Transverse colon (tissue), 4 donors: ENCODE data around the gene TECPR1. TPM values are rescaled to one million over a fixed set of nuclear protein-coding genes. Genes with fewer than 3 reads are reported as not detected.

ENCODE experiments used
- DNase-seq: peaks from one replicate; pipeline ENCODE4 v3.0.0-alpha.2; 2019
- H3K27ac ChIP-seq, 4 donors: fragments of 200-600 bp; sonication (generic); 2 replicates each; pipeline ENCODE4 v1.5.1; 2016 to 2018; ENCODE audit warnings: inconsistent platforms in 4 of 4
- H3K27me3 ChIP-seq: fragments of 200-600 bp; sonication (generic); 2 replicates; pipeline ENCODE4 v1.5.1; 2017; ENCODE audit warnings: inconsistent platforms
- H3K36me3 ChIP-seq, 4 donors: fragments of 200-600 bp; sonication (generic); 2 replicates each; pipeline ENCODE4 v1.5.1; 2017 to 2019; ENCODE audit warnings: inconsistent platforms in 4 of 4
- H3K4me1 ChIP-seq, 4 donors: fragments of 200-600 bp; sonication (generic); 2 replicates each; pipeline ENCODE4 v1.5.1; 2017 to 2020; ENCODE audit warnings: inconsistent platforms in 4 of 4
- H3K4me3 ChIP-seq, 4 donors: fragments of 200-600 bp; sonication (generic); 1 replicate in 1 of 4; 2 replicates in 3 of 4; pipeline versions ENCODE4 v1.5.1 to v1.6.1; 2017 to 2019; ENCODE audit warnings: inconsistent platforms in 4 of 4
- H3K9me3 ChIP-seq, 2 donors: fragments of 200-600 bp; sonication (generic); 2 replicates each; pipeline ENCODE4 v1.5.1; 2017 to 2019; ENCODE audit warnings: inconsistent platforms in 2 of 2
- CTCF ChIP-seq, 5 experiments: fragments of 200-600 bp in 3 of 5; fragments of 450-650 bp in 2 of 5; sonication (generic) in 3 of 5; IDR thresholded peaks; 1 replicate in 2 of 5; 2 replicates in 3 of 5; pipeline ENCODE4 v1.5.1; 2016 to 2017; ENCODE audit warnings: antibody characterized with exemption in 5 of 5, inconsistent platforms in 3 of 5, mild to moderate bottlenecking in 2 of 5, moderate library complexity in 1 of 5
- EP300 ChIP-seq: sonication (generic); formaldehyde crosslinking; IDR thresholded peaks from one replicate; pipeline ENCODE4 v1.6.1; 2017; ENCODE audit warnings: antibody characterized with exemption, low read depth
- POLR2A ChIP-seq: fragments of 450-650 bp; IDR thresholded peaks from one replicate; pipeline ENCODE4 v1.6.1; 2016; ENCODE audit warnings: antibody characterized with exemption, mild to moderate bottlenecking, moderate library complexity
- POLR2AphosphoS5 ChIP-seq, 3 donors: sonication (generic); formaldehyde crosslinking; IDR thresholded peaks; one replicate each; pipeline ENCODE4 v1.6.1; 2016; ENCODE audit warnings: antibody characterized with exemption in 3 of 3
- WGBS, 2 donors: methylation state at CpG; one replicate each; pipeline ENCODE4 v1.1.5; 2018; ENCODE audit warnings: low coverage in 1 of 2; 5-methylcytosine and 5-hydroxymethylcytosine counted together
- in situ Hi-C, 4 donors: fragments of 200-750 bp; cut with MboI; loops; one replicate each; pipeline versions ENCODE4 v1.15.0 to v1.15.1; 2017; ENCODE audit warnings: low sequenced_read_pairs in 3 of 4, low pct_ligation_motif_present in 1 of 4, low pct_unique_long_range_greater_than_20kb in 1 of 4
- intact Hi-C: fragments of 100-400 bp; cut with DNase I; formaldehyde crosslinking; loops from one replicate; pipeline ENCODE4 v1.15.1; 2023; ENCODE audit warnings: low total_unique reads
- total RNA-seq, 4 donors: library from RNA; depleted of rRNA; stranded (reverse); fragments of >200 nt; gene quantifications; one replicate each; pipeline ENCODE4 v1.1.0, GENCODE V29; 2016

TECPR1 gene
- total RNA-seq, 4 donors from 2014 or later: 23.1 to 43.0 (median 28.8) TPM

GRCh38 chr7:98251231-98251600, 816 bp downstream of the TECPR1 start:
- Histone ChIP-seq H3K27me3 (no peaks in the 10 kb centered on the region), H3K9me3 (no peaks in the 10 kb centered on the region), H3K27ac (peak overlapping the region; percentile 82 to 95 (median 93)), H3K36me3 (no peaks in the 10 kb centered on the region), H3K4me1 (peaks cover 6 to 40% (median 25%) of the 10 kb centered on the region in 4 donors), H3K4me3 (peak overlapping the region; percentile 65 to 97 (median 70))
- TF ChIP-seq CTCF (IDR thresholded peaks at IDR 0.05) (no peak), EP300 (no peak), POLR2AphosphoS5 (IDR thresholded peaks at IDR 0.05) (no peak), POLR2A (no peak)
- intact Hi-C loops: no loop called here
- WGBS, 2 donors: 10 to 23% methylated on average over 2 to 9 of the region's 9 CpGs
- DNase-seq: no peak
- in situ Hi-C loops: no loop called here

GRCh38 chr7:98250789-98251188, 1.2 kb downstream of the TECPR1 start:
- H3K4me3 ChIP-seq: peak overlapping the region in 3 of 4 donors; percentile 65 to 76 (median 65)
- TF ChIP-seq POLR2AphosphoS5 (IDR thresholded peaks at IDR 0.05) (no peak), EP300 (no peak), CTCF (IDR thresholded peaks at IDR 0.05) (no peak), POLR2A (no peak)
- WGBS, 2 donors: 42% methylated on average over 3 of the region's 3 CpGs; no CpG with 5 or more reads in 1 of the 2 donors
- peak overlapping the region; percentile 82 to 95 (median 93) for H3K27ac ChIP-seq
- no peaks in the 10 kb centered on the region for H3K9me3 ChIP-seq
- peaks cover 6 to 40% (median 25%) of the 10 kb centered on the region in 4 donors for H3K4me1 ChIP-seq
- peak; percentile 25 for DNase-seq
- intact Hi-C loops: no loop called here
- H3K27me3 ChIP-seq: no peaks in the 10 kb centered on the region
- H3K36me3 ChIP-seq: no peaks in the 10 kb centered on the region
- in situ Hi-C loops: no loop called here

- Histone ChIP-seq H3K9me3 (no peaks in the 10 kb centered on the region), H3K36me3 (no peaks in the 10 kb centered on the region), H3K4me1 (peaks cover 6 to 40% (median 25%) of the 10 kb centered on the region in 4 donors), H3K27me3 (no peaks in the 10 kb centered on the region), H3K27ac (peak overlapping the region in 3 of 4 donors; percentile 20 to 44 (median 22)), H3K4me3 (no peak overlapping the region)
- WGBS, 2 donors: 81 to 82% methylated on average over 4 to 5 of the region's 6 CpGs
- no peak for DNase-seq
- in situ Hi-C loops (no loop called here), intact Hi-C loops (no loop called here)
- TF ChIP-seq POLR2A: no peak
- no peak for TF ChIP-seq CTCF (IDR thresholded peaks at IDR 0.05)
- no peak for TF ChIP-seq POLR2AphosphoS5 (IDR thresholded peaks at IDR 0.05)
- no peak for TF ChIP-seq EP300
Measured at GRCh38 chr7:98249106-98249505, 2.9 kb downstream of the TECPR1 start.

GRCh38 chr7:98248156-98248555, 3.9 kb downstream of the TECPR1 start:
- no peaks in the 10 kb centered on the region for H3K9me3 ChIP-seq
- H3K27me3 ChIP-seq: no peaks in the 10 kb centered on the region
- peaks cover 5 to 36% (median 21%) of the 10 kb centered on the region in 4 donors for H3K4me1 ChIP-seq
- no peak overlapping the region for H3K4me3 ChIP-seq
- TF ChIP-seq POLR2A (no peak), EP300 (no peak), POLR2AphosphoS5 (IDR thresholded peaks at IDR 0.05) (no peak), CTCF (IDR thresholded peaks at IDR 0.05) (no peak)
- no peak overlapping the region for H3K27ac ChIP-seq
- in situ Hi-C loops (no loop called here), intact Hi-C loops (no loop called here)
- WGBS, 2 donors: 92% methylated on average over 12 of the region's 12 CpGs; no CpG with 5 or more reads in 1 of the 2 donors
- no peak for DNase-seq
- H3K36me3 ChIP-seq: no peaks in the 10 kb centered on the region
